CD4-positive, alpha-beta memory T cell (primary cell): ENCODE data around the gene PAEP. TPM values are rescaled to one million over a fixed set of nuclear protein-coding genes. Genes with fewer than 3 reads are reported as not detected.

Experiments used
- CTCF ChIA-PET: fragments of 350-600 bp; sonication (Branson Sonifier 250); formaldehyde crosslinking; loops from one replicate; lab custom pipeline; 2021; ENCODE audit warnings: inconsistent platforms; ENCODE audit not compliant: partially characterized antibody; lab: Charles Lee
- POLR2A ChIA-PET: fragments of 350-600 bp; sonication (Branson Sonifier 250); formaldehyde crosslinking; loops from one replicate; lab custom pipeline; 2021; ENCODE audit not compliant: partially characterized antibody; lab: Charles Lee
- DNase-seq, 5 donors: peaks; one replicate each; pipeline versions ENCODE4 v3.0.0 to v3.0.0-alpha.2; 2020 to 2022; ENCODE audit warnings: mixed read lengths in 1 of 5
- H3K27ac ChIP-seq: one replicate; pipeline ENCODE4 v1.7.0; 2013; ENCODE audit warnings: low read depth, low read length
- H3K27me3 ChIP-seq: 2 replicates; pipeline ENCODE4 v1.7.0; 2013; ENCODE audit warnings: mild to moderate bottlenecking, low read length, moderate library complexity; ENCODE audit not compliant: insufficient read depth
- H3K36me3 ChIP-seq: 2 replicates; pipeline ENCODE4 v1.7.0; 2013; ENCODE audit warnings: mild to moderate bottlenecking, low read length, moderate library complexity; ENCODE audit not compliant: insufficient read depth
- H3K4me1 ChIP-seq: 2 replicates; pipeline ENCODE4 v1.7.0; 2013; ENCODE audit warnings: mild to moderate bottlenecking, low read length, moderate library complexity; ENCODE audit not compliant: insufficient read depth
- H3K4me3 ChIP-seq, 2 donors: one replicate each; pipeline ENCODE4 v1.7.0; 2013; ENCODE audit warnings: low read length in 2 of 2, mild to moderate bottlenecking in 1 of 2
- H3K9me3 ChIP-seq, 2 donors: one replicate each; pipeline ENCODE4 v1.7.0; 2013; ENCODE audit warnings: low read length in 2 of 2, control low read depth in 1 of 2; ENCODE audit not compliant: control insufficient read depth in 1 of 2
- H3K27ac Mint-ChIP-seq, 7 donors: one replicate each; pipeline ENCODE4 v1.8.0; 2020 to 2021; ENCODE audit warnings: mixed read lengths in 7 of 7, mild to moderate bottlenecking in 6 of 7, inconsistent platforms in 3 of 7, moderate library complexity in 3 of 7
- H3K27me3 Mint-ChIP-seq, 2 donors: one replicate each; pipeline ENCODE4 v1.8.0; 2020 to 2021; ENCODE audit warnings: mixed read lengths in 2 of 2
- H3K36me3 Mint-ChIP-seq, 2 donors: one replicate each; pipeline ENCODE4 v1.8.0; 2020 to 2021; ENCODE audit warnings: mixed read lengths in 2 of 2, inconsistent platforms in 1 of 2, mild to moderate bottlenecking in 1 of 2
- H3K4me1 Mint-ChIP-seq, 4 donors: one replicate each; pipeline ENCODE4 v1.8.0; 2020 to 2021; ENCODE audit warnings: mixed read lengths in 4 of 4, mild to moderate bottlenecking in 1 of 4
- H3K4me3 Mint-ChIP-seq, 8 donors: one replicate each; pipeline ENCODE4 v1.8.0; 2020 to 2021; ENCODE audit warnings: mixed read lengths in 8 of 8, mild to moderate bottlenecking in 7 of 8, moderate library complexity in 6 of 8, inconsistent platforms in 3 of 8
- H3K9me3 Mint-ChIP-seq, 8 donors: one replicate each; pipeline ENCODE4 v1.8.0; 2020 to 2021; ENCODE audit warnings: mixed read lengths in 8 of 8, mild to moderate bottlenecking in 5 of 8, inconsistent platforms in 3 of 8, moderate library complexity in 1 of 8
- intact Hi-C: fragments of 100-400 bp; cut with micrococcal nuclease; formaldehyde crosslinking; loops from one replicate; pipeline ENCODE4 v1.15.1; 2023
- polyA plus RNA-seq, 2 donors: library from polyadenylated mRNA; unstranded; fragments of 300-500 nt; fragmentation: Illumina TruSeq; gene quantifications; one replicate each; pipeline ENCODE4 v1.2.3, GENCODE V29; 2021
- total RNA-seq, 2 experiments: library from RNA; stranded (reverse); gene quantifications; one replicate each; pipeline ENCODE4 v1.2.3, GENCODE V29; 2021

PAEP gene
- total and polyA plus RNA-seq, 4 experiments from 2014 or later = not detected

GRCh38 chr9:135604437-135605237, 43.1 kb downstream of the PAEP start:
- H3K27ac ChIP-seq = no peak overlapping the region
- peaks cover 2 to 4% of the 10 kb centered on the region in 2 donors for H3K27me3 Mint-ChIP-seq
- H3K36me3 ChIP-seq = no peaks in the 10 kb centered on the region
- intact Hi-C loops = loop anchor here (10.0 kb wide), 1 partner anchor 680 kb away; no protein-coding TSS in a partner anchor
- H3K27me3 ChIP-seq = no peaks in the 10 kb centered on the region
- no peaks in the 10 kb centered on the region for H3K4me1 ChIP-seq
- H3K4me3 Mint-ChIP-seq = no peak overlapping the region
- ChIA-PET CTCF (no interaction called here), POLR2A (no interaction called here)
- peak in 1 of 5 donors; percentile 14 for DNase-seq
- H3K4me1 Mint-ChIP-seq = peaks cover 0 to 2% (median 0%) of the 10 kb centered on the region in 4 donors
- no peak overlapping the region for H3K27ac Mint-ChIP-seq
- no peaks in the 10 kb centered on the region for H3K9me3 ChIP-seq
- no peak overlapping the region for H3K4me3 ChIP-seq
- no peaks in the 10 kb centered on the region for H3K9me3 Mint-ChIP-seq
- H3K36me3 Mint-ChIP-seq = no peaks in the 10 kb centered on the region

GRCh38 chr9:135605238-135605781, 43.8 kb downstream of the PAEP start:
- Histone ChIP-seq H3K36me3 (no peaks in the 10 kb centered on the region), H3K27me3 (no peaks in the 10 kb centered on the region), H3K27ac (no peak overlapping the region), H3K4me3 (no peak overlapping the region), H3K4me1 (no peaks in the 10 kb centered on the region), H3K9me3 (no peaks in the 10 kb centered on the region)
- Mint-ChIP-seq H3K36me3 (no peaks in the 10 kb centered on the region), H3K4me3 (no peak overlapping the region), H3K27ac (no peak overlapping the region), H3K9me3 (peaks cover 0 to 5% (median 0%) of the 10 kb centered on the region in 8 donors), H3K27me3 (peaks cover 2 to 4% of the 10 kb centered on the region in 2 donors), H3K4me1 (peaks cover 0 to 2% (median 0%) of the 10 kb centered on the region in 4 donors)
- CTCF ChIA-PET = no interaction called here
- POLR2A ChIA-PET = no interaction called here
- intact Hi-C loops = loop anchor here (10.0 kb wide), 1 partner anchor 679 kb away; no protein-coding TSS in a partner anchor
- peak in 1 of 5 donors; percentile 20 for DNase-seq

- ChIA-PET POLR2A (no interaction called here), CTCF (interaction anchor here (2.4 kb wide), 1 partner anchor 8 kb away, joined by 7 read pairs; no protein-coding TSS in a partner anchor)
- Mint-ChIP-seq H3K27me3 (peaks cover 2 to 4% of the 10 kb centered on the region in 2 donors), H3K36me3 (no peaks in the 10 kb centered on the region), H3K4me3 (no peak overlapping the region), H3K9me3 (peaks cover 0 to 5% (median 0%) of the 10 kb centered on the region in 8 donors), H3K27ac (no peak overlapping the region), H3K4me1 (peaks cover 0 to 2% (median 0%) of the 10 kb centered on the region in 4 donors)
- no peak overlapping the region for H3K27ac ChIP-seq
- no peak overlapping the region for H3K4me3 ChIP-seq
- peak in 1 of 5 donors; percentile 12 for DNase-seq
- no peaks in the 10 kb centered on the region for H3K27me3 ChIP-seq
- H3K36me3 ChIP-seq = no peaks in the 10 kb centered on the region
- no peaks in the 10 kb centered on the region for H3K4me1 ChIP-seq
- no peaks in the 10 kb centered on the region for H3K9me3 ChIP-seq
- intact Hi-C loops = loop anchor here (10.0 kb wide), 1 partner anchor 678 kb away; no protein-coding TSS in a partner anchor
These were observed 45.3 kb downstream of the PAEP start for GRCh38 chr9:135606885-135607259.

- H3K27ac Mint-ChIP-seq = no peak overlapping the region
- no peaks in the 10 kb centered on the region for H3K4me1 ChIP-seq
- intact Hi-C loops = loop anchor here (10.0 kb wide), 1 partner anchor 677 kb away; no protein-coding TSS in a partner anchor
- peaks cover 2 to 4% of the 10 kb centered on the region in 2 donors for H3K27me3 Mint-ChIP-seq
- H3K9me3 ChIP-seq = no peaks in the 10 kb centered on the region
- H3K36me3 Mint-ChIP-seq = no peaks in the 10 kb centered on the region
- peaks cover 0 to 2% (median 0%) of the 10 kb centered on the region in 4 donors for H3K4me1 Mint-ChIP-seq
- DNase-seq = peak in 1 of 5 donors; percentile 16
- CTCF ChIA-PET = interaction anchor here (2.4 kb wide), 1 partner anchor 9 kb away, joined by 7 read pairs; no protein-coding TSS in a partner anchor
- no peak overlapping the region for H3K27ac ChIP-seq
- no peak overlapping the region for H3K4me3 ChIP-seq
- H3K4me3 Mint-ChIP-seq = no peak overlapping the region
- POLR2A ChIA-PET = no interaction called here
- H3K9me3 Mint-ChIP-seq = peaks cover 0 to 5% (median 0%) of the 10 kb centered on the region in 8 donors
- no peaks in the 10 kb centered on the region for H3K27me3 ChIP-seq
- H3K36me3 ChIP-seq = no peaks in the 10 kb centered on the region
These were observed 46.1 kb downstream of the PAEP start for GRCh38 chr9:135607401-135608293.

GRCh38 chr9:135608294-135608998, 46.9 kb downstream of the PAEP start:
- H3K36me3 ChIP-seq = no peaks in the 10 kb centered on the region
- no peaks in the 10 kb centered on the region for H3K27me3 ChIP-seq
- no peaks in the 10 kb centered on the region for H3K4me1 ChIP-seq
- H3K4me3 ChIP-seq = no peak overlapping the region
- H3K27ac ChIP-seq = no peak overlapping the region
- DNase-seq = no peak
- POLR2A ChIA-PET = no interaction called here
- no peaks in the 10 kb centered on the region for H3K4me1 Mint-ChIP-seq
- peaks cover 0 to 4% of the 10 kb centered on the region in 2 donors for H3K27me3 Mint-ChIP-seq
- peaks cover 0 to 5% (median 0%) of the 10 kb centered on the region in 8 donors for H3K9me3 Mint-ChIP-seq
- no peak overlapping the region for H3K4me3 Mint-ChIP-seq
- no peaks in the 10 kb centered on the region for H3K36me3 Mint-ChIP-seq
- no peak overlapping the region for H3K27ac Mint-ChIP-seq
- CTCF ChIA-PET = interaction anchor here (2.4 kb wide), 1 partner anchor 10 kb away, joined by 7 read pairs; no protein-coding TSS in a partner anchor
- no peaks in the 10 kb centered on the region for H3K9me3 ChIP-seq
- intact Hi-C loops = loop anchor here (10.0 kb wide), 1 partner anchor 676 kb away; no protein-coding TSS in a partner anchor

- intact Hi-C loops = loop anchor here (10.0 kb wide), 1 partner anchor 676 kb away; no protein-coding TSS in a partner anchor
- CTCF ChIA-PET = interaction anchor here (1.3 kb wide), 1 partner anchor 9 kb away, joined by 3 read pairs; no protein-coding TSS in a partner anchor
These were observed 47.4 kb downstream of the PAEP start for GRCh38 chr9:135608999-135609317.

More at GRCh38 chr9:135608999-135609317, 47.4 kb downstream of the PAEP start:
- H3K4me1 Mint-ChIP-seq = no peaks in the 10 kb centered on the region
- Histone ChIP-seq H3K4me1 (no peaks in the 10 kb centered on the region), H3K36me3 (no peaks in the 10 kb centered on the region), H3K27me3 (no peaks in the 10 kb centered on the region), H3K4me3 (no peak overlapping the region), H3K9me3 (no peaks in the 10 kb centered on the region), H3K27ac (no peak overlapping the region)
- POLR2A ChIA-PET = no interaction called here
- peaks cover 0 to 4% of the 10 kb centered on the region in 2 donors for H3K27me3 Mint-ChIP-seq
- H3K9me3 Mint-ChIP-seq = peaks cover 0 to 5% (median 0%) of the 10 kb centered on the region in 8 donors
- no peak overlapping the region for H3K4me3 Mint-ChIP-seq
- no peak for DNase-seq
- H3K36me3 Mint-ChIP-seq = no peaks in the 10 kb centered on the region
- no peak overlapping the region for H3K27ac Mint-ChIP-seq
